Measurements from ENCODE around the gene KCTD2. TPM values are rescaled to one million over a fixed set of nuclear protein-coding genes. Genes with fewer than 3 reads are reported as not detected.
A peak's percentile ranks its signal among the peaks of the same experiment; 100 is the strongest.

Gene KCTD2
- polyA plus RNA-seq, 1 donor, result 30.4 TPM

DNA sequence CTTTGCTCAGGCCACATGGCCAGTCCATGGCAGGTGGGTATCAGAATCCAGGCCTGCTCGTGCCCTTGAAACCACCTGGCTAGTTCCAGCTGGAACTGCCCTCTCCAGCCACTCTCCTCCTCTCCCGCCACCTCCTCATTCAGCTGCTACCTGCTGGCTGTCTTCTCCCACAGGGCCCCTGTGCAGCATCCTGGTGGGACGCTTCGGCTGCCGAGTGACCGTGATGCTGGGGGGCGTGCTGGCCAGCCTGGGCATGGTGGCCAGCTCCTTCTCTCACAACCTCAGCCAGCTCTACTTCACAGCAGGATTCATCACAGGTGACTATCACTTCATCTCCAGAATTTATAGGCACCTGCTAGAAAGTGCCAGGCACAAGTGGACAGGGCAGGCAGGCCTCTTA lies 50.8 kb downstream of the KCTD2 start:
- DNase-seq, result no peak

GRCh38 chr17:75098861-75099260 lies 51.8 kb downstream of the KCTD2 start:
- no peak for DNase-seq

DNA sequence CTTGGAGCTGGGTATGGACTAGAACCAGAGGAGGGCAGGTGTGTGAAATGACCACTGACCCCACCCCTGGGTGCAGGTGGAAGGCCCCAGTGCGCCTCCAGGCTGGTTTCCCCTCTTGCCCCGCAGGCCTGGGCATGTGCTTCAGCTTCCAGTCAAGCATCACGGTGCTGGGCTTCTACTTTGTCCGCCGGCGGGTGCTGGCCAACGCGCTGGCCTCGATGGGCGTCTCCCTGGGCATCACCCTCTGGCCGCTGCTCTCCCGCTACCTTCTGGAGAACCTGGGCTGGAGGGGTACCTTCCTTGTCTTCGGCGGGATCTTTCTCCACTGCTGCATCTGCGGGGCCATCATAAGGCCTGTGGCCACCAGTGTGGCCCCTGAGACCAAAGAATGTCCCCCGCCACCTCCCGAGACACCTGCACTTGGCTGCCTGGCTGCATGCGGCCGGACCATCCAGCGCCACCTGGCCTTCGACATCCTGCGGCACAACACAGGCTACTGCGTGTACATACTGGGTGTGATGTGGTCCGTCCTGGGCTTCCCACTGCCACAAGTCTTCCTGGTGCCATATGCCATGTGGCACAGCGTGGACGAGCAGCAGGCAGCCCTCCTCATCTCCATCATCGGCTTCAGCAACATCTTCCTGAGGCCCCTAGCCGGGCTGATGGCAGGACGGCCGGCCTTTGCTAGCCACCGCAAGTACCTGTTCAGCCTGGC lies 53.0 kb downstream of the KCTD2 start:
- no peak for DNase-seq

DNA sequence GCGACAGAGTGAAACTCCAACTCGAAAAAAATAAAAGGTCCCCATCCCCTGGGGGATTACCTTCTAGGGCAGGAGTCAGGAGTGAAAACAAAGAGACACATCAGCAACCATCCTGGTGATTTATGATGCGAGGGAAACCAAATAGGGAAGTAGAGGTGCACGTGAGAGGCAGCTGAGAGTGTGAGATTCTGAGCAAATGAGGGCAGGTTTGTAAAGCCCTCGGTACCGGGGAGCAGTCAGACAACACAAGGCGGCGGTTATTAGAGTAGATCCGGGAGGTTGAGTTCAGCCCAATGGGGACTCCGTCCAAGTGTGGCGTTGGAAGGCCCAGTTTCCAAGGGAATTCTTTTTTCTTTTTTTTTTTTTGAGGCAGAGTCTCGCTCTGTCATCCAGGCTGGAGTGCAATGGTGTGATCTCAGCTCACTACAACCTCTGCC lies 55.4 kb downstream of the KCTD2 start:
- no peak for DNase-seq

DNA sequence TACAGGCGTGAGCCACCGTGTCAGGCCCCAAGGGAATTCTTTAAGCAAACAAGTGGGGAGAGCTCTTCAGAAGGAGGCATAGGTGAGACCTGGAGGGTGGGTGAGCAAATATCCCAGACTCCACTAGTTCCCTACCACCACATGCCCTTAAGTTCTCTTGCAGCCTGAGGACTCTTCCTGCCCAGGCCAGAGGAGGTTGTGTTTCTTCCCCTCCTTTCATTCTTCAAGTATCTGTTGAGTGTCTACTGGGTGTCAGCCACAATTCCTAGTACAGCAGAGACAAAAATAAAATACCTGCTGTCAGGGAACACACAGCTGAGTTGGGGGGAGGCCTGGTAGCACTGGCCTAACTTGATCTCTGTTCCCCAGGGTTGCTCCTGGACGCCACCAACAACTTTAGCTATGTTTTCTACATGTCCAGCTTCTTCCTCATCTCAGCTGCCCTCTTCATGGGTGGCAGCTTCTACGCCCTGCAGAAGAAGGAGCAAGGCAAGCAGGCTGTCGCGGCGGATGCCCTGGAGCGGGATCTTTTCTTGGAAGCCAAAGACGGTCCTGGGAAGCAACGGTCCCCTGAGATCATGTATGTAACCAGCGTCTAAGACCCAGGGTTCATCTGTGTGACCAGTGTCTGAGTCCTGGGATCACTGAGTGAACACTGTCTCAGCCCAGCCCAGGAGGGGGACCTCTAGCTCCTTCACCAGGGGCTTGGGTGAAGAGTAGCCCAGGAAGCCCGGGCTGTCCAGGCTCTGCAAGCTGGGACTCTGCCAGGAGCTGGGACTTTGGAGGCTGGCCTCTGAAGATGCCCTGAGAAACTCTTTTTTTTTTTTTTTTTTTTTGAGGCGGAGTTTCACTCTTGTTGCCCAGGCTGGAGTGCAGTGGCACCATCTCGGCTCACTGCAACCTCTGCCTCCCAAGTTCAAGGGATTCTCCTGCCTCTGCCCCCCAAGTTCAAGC lies 56.9 kb downstream of the KCTD2 start:
- DNase-seq, result no peak

GRCh38 chr17:75105126-75106080 lies 58.4 kb downstream of the KCTD2 start:
- no peak for DNase-seq

DNA sequence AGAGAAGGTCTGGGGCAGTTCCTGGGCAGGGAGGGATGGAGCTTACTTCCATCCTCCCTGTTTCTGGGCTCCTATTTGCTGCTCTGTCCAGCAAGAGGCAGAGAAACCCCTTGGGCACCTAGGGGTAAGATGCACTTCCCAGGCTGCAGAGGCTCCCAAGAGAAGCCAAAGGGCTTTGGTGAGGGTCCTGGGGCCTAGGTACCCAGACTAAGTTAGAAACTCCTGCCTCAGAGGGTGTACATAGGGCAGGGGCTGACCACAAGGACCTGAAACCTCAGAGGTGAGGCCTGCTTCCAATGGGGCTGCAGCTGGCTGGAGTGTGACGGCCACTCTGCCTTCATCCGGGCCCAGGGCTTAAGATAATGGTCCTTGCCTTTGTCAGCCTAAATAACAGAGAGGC lies 61.2 kb downstream of the KCTD2 start:
- DNase-seq, result no peak

- no peak for DNase-seq
Observed at GRCh38 chr17:75109046-75109406, 62.0 kb downstream of the KCTD2 start.

GRCh38 chr17:75109407-75110233 lies 62.6 kb downstream of the KCTD2 start, which contains the start of gene ARMC7:
TSS of gene ARMC7 (plus strand) at chr17:75109969. CDS start at chr17:75110289, 320 bp downstream.
- DNase-seq, result peak; percentile 83

- DNase-seq, result no peak
Observed at GRCh38 chr17:75110234-75110937, 63.4 kb downstream of the KCTD2 start.

GRCh38 chr17:75111777-75112335 lies 64.8 kb downstream of the KCTD2 start:
- DNase-seq, result no peak

- peak; percentile 92 for DNase-seq
Observed at GRCh38 chr17:75113798-75114551, 67.0 kb downstream of the KCTD2 start.

GRCh38 chr17:75114552-75115314 lies 67.7 kb downstream of the KCTD2 start:
- no peak for DNase-seq

Other genes with a start within 250 kb of the KCTD2 start
- 0.18 TPM for gene GRIN2C, start 187.3 kb upstream of the KCTD2 start, polyA plus RNA-seq (ENCODE audit: insufficient read length)
- 6.5 TPM for gene FDXR, start 174.2 kb upstream of the KCTD2 start, polyA plus RNA-seq (ENCODE audit: insufficient read length)
- 0.80 TPM for gene FADS6, start 153.6 kb upstream of the KCTD2 start, polyA plus RNA-seq (ENCODE audit: insufficient read length)
- gene USH1G, start 124.0 kb upstream of the KCTD2 start, polyA plus RNA-seq (ENCODE audit: insufficient read length), result 0.70 TPM
- not detected for gene OTOP2, start 123.0 kb upstream of the KCTD2 start, polyA plus RNA-seq (ENCODE audit: insufficient read length)
- not detected for gene OTOP3, start 111.3 kb upstream of the KCTD2 start, polyA plus RNA-seq (ENCODE audit: insufficient read length)
- 10.8 TPM for gene HID1, start 74.5 kb upstream of the KCTD2 start, polyA plus RNA-seq (ENCODE audit: insufficient read length)
- gene CDR2L, start 59.6 kb upstream of the KCTD2 start, polyA plus RNA-seq (ENCODE audit: insufficient read length), result 8.0 TPM
- gene MRPL58, start 34.6 kb upstream of the KCTD2 start, polyA plus RNA-seq (ENCODE audit: insufficient read length), result 28.0 TPM
- gene ATP5PD, start 256 bp upstream of the KCTD2 start, polyA plus RNA-seq (ENCODE audit: insufficient read length), result 325 TPM
- gene SLC16A5, start 40.7 kb downstream of the KCTD2 start, polyA plus RNA-seq (ENCODE audit: insufficient read length), result 29.5 TPM
- 14.0 TPM for gene ARMC7, start 62.7 kb downstream of the KCTD2 start, polyA plus RNA-seq (ENCODE audit: insufficient read length)
- gene NT5C, start 84.5 kb downstream of the KCTD2 start, polyA plus RNA-seq (ENCODE audit: insufficient read length), result 40.0 TPM
- gene JPT1, start 107.3 kb downstream of the KCTD2 start, polyA plus RNA-seq (ENCODE audit: insufficient read length), result 86.1 TPM
- 705 TPM for gene SUMO2, start 135.7 kb downstream of the KCTD2 start, polyA plus RNA-seq (ENCODE audit: insufficient read length)
- 84.0 TPM for gene NUP85, start 158.5 kb downstream of the KCTD2 start, polyA plus RNA-seq (ENCODE audit: insufficient read length)
- gene GGA3, start 214.4 kb downstream of the KCTD2 start, polyA plus RNA-seq (ENCODE audit: insufficient read length), result 49.1 TPM
- gene MRPS7, start 214.7 kb downstream of the KCTD2 start, polyA plus RNA-seq (ENCODE audit: insufficient read length), result 73.9 TPM
- gene MIF4GD, start 224.0 kb downstream of the KCTD2 start, polyA plus RNA-seq (ENCODE audit: insufficient read length), result 19.2 TPM
- 7.2 TPM for gene SLC25A19, start 242.2 kb downstream of the KCTD2 start, polyA plus RNA-seq (ENCODE audit: insufficient read length)